A549 (cell line): Measurements from ENCODE around the gene AMDHD2.

Experiments
- EHF ChIP-seq: fragments of 250-450 bp; sonication (Bioruptor Pico); IDR thresholded peaks from 2 replicates; pipeline ENCODE4 v1.5.0; 2020; ENCODE audit warnings: mild to moderate bottlenecking
- POLR2A ChIP-seq: IDR thresholded peaks from 2 replicates; pipeline ENCODE4 v1.6.1; 2012; ENCODE audit warnings: mild to moderate bottlenecking, low read length
- TP53 ChIP-seq: fragments of 250-450 bp; sonication (Bioruptor Pico); IDR thresholded peaks from 2 replicates; pipeline ENCODE4 v1.5.0; 2021; ENCODE audit warnings: mild to moderate bottlenecking, moderate library complexity
- USF2 ChIP-seq: fragments of 450-650 bp; IDR thresholded peaks from 2 replicates; pipeline ENCODE4 v1.6.1; 2014; ENCODE audit warnings: antibody characterized with exemption
- TF ChIP-seq, protein P1 (sequence below): fragments of >200 bp; sonication (Bioruptor Twin); formaldehyde crosslinking; IDR thresholded peaks from 3 replicates; pipeline ENCODE4 v1.5.1; 2016
- TF ChIP-seq, protein P2 (sequence below): fragments of 250-450 bp; sonication (Bioruptor Pico); IDR thresholded peaks from 2 replicates; pipeline ENCODE4 v1.5.0; 2021; ENCODE audit warnings: mild to moderate bottlenecking, moderate library complexity, borderline replicate concordance

DNA sequence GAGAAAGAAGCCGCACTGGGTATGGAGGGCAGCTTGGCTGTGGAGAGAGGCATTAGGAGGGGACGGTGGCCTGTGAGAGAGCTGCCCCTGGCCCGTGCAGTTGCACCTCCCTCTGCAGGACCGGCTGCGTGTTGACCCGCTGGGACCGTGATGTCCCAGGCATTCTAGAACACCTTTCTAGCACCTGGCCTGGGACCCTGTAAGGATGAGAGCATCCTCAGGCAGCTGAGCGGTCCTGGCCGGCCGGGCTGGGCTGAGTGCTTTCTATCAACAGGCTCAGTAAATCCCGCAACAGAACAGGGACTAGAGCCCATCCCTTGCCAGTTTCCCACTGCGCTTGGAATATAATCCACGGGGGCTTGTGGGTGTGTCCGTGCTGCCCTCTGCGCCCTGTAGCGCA lies 30.6 kb upstream of the AMDHD2 start:
- TF ChIP-seq USF2 (no peak), POLR2A (no peak), TP53 (no peak), EHF (CRISPR knock-in tag) (no peak)
- TF ChIP-seq, protein P1, sequence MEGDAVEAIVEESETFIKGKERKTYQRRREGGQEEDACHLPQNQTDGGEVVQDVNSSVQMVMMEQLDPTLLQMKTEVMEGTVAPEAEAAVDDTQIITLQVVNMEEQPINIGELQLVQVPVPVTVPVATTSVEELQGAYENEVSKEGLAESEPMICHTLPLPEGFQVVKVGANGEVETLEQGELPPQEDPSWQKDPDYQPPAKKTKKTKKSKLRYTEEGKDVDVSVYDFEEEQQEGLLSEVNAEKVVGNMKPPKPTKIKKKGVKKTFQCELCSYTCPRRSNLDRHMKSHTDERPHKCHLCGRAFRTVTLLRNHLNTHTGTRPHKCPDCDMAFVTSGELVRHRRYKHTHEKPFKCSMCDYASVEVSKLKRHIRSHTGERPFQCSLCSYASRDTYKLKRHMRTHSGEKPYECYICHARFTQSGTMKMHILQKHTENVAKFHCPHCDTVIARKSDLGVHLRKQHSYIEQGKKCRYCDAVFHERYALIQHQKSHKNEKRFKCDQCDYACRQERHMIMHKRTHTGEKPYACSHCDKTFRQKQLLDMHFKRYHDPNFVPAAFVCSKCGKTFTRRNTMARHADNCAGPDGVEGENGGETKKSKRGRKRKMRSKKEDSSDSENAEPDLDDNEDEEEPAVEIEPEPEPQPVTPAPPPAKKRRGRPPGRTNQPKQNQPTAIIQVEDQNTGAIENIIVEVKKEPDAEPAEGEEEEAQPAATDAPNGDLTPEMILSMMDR, result no peak
- TF ChIP-seq, protein P2, sequence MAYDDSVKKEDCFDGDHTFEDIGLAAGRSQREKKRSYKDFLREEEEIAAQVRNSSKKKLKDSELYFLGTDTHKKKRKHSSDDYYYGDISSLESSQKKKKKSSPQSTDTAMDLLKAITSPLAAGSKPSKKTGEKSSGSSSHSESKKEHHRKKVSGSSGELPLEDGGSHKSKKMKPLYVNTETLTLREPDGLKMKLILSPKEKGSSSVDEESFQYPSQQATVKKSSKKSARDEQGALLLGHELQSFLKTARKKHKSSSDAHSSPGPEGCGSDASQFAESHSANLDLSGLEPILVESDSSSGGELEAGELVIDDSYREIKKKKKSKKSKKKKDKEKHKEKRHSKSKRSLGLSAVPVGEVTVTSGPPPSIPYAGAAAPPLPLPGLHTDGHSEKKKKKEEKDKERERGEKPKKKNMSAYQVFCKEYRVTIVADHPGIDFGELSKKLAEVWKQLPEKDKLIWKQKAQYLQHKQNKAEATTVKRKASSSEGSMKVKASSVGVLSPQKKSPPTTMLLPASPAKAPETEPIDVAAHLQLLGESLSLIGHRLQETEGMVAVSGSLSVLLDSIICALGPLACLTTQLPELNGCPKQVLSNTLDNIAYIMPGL (CRISPR knock-in tag), result no peak
